Measurements from ENCODE around the gene THOC5.

Gene THOC5

GRCh38 chr22:29484642-29485041, 68.9 kb downstream of the THOC5 start (continued):
- TF ChIP-seq ZNF501 (tag by site-specific recombination; IDR thresholded peaks at IDR 0.05) (no peak), OSR2 (tag by site-specific recombination; IDR thresholded peaks at IDR 0.05) (no peak), ZNF221 (tag by site-specific recombination; IDR thresholded peaks at IDR 0.05; ENCODE audit: borderline replicate concordance) (no peak), ZEB2 (tag by site-specific recombination; IDR thresholded peaks at IDR 0.05) (no peak)
- TF ChIP-seq, protein P1, sequence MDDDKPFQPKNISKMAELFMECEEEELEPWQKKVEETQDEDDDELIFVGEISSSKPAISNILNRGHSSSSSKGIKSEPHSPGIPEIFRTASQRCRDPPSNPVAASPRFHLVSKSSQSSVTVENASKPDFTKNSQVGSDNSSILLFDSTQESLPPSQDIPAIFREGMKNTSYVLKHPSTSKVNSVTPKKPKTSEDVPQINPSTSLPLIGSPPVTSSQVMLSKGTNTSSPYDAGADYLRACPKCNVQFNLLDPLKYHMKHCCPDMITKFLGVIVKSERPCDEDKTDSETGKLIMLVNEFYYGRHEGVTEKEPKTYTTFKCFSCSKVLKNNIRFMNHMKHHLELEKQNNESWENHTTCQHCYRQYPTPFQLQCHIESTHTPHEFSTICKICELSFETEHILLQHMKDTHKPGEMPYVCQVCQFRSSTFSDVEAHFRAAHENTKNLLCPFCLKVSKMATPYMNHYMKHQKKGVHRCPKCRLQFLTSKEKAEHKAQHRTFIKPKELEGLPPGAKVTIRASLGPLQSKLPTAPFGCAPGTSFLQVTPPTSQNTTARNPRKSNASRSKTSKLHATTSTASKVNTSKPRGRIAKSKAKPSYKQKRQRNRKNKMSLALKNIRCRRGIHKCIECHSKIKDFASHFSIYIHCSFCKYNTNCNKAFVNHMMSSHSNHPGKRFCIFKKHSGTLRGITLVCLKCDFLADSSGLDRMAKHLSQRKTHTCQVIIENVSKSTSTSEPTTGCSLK (tag by site-specific recombination; IDR thresholded peaks at IDR 0.05): no peak

GRCh38 chr22:29483254-29483653, 70.3 kb downstream of the THOC5 start:
- CTCF ChIA-PET: interaction anchor here (2.4 kb wide), 1 partner anchor 13 kb away, joined by 10 read pairs; no protein-coding TSS in a partner anchor
- POLR2A ChIA-PET: interaction anchor here (0.7 to 1.1 kb wide), 3 partner anchors 55 to 832 kb away, joined by 3 to 4 read pairs (median 3); partner anchors contain the start of gene THOC5

More at GRCh38 chr22:29483254-29483653, 70.3 kb downstream of the THOC5 start:
- Histone ChIP-seq H3K4me1 (ENCODE audit: control insufficient read depth, insufficient read depth, low read length) (no peaks in the 10 kb centered on the region), H3K36me3 (ENCODE audit: control insufficient read depth in 2 of 2, insufficient read depth in 1 of 2, low read length in 2 of 2) (no peaks in the 10 kb centered on the region), H3K27ac (ENCODE audit: extremely low read depth, low read depth, low read length) (no peak overlapping the region), H3K9me3 (ENCODE audit: control insufficient read depth, insufficient read depth, low read depth, low read length) (no peaks in the 10 kb centered on the region), H3K4me3 (ENCODE audit: low read depth, low read length) (no peak overlapping the region)
- TF ChIP-seq ZNF280D (tag by site-specific recombination; IDR thresholded peaks at IDR 0.05): no peak
- no peak for TF ChIP-seq YY2 (tag by site-specific recombination; IDR thresholded peaks at IDR 0.05)
- TF ChIP-seq KLF10 (tag by site-specific recombination; IDR thresholded peaks at IDR 0.05): no peak
- TF ChIP-seq ZBTB1 (tag by site-specific recombination; IDR thresholded peaks at IDR 0.05): no peak
- no peak for TF ChIP-seq ZNF146 (tag by site-specific recombination; IDR thresholded peaks at IDR 0.05)
- TF ChIP-seq, protein P2, sequence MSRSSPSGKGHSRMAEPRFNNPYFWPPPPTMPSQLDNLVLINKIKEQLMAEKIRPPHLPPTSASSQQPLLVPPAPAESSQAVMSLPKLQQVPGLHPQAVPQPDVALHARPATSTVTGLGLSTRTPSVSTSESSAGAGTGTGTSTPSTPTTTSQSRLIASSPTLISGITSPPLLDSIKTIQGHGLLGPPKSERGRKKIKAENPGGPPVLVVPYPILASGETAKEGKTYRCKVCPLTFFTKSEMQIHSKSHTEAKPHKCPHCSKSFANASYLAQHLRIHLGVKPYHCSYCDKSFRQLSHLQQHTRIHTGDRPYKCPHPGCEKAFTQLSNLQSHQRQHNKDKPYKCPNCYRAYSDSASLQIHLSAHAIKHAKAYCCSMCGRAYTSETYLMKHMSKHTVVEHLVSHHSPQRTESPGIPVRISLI (tag by site-specific recombination; IDR thresholded peaks at IDR 0.05): no peak
- TF ChIP-seq, protein P3, sequence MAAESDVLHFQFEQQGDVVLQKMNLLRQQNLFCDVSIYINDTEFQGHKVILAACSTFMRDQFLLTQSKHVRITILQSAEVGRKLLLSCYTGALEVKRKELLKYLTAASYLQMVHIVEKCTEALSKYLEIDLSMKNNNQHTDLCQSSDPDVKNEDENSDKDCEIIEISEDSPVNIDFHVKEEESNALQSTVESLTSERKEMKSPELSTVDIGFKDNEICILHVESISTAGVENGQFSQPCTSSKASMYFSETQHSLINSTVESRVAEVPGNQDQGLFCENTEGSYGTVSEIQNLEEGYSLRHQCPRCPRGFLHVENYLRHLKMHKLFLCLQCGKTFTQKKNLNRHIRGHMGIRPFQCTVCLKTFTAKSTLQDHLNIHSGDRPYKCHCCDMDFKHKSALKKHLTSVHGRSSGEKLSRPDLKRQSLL (tag by site-specific recombination; IDR thresholded peaks at IDR 0.05): no peak
- TF ChIP-seq ZNF175 (tag by site-specific recombination; IDR thresholded peaks at IDR 0.05): no peak
- no peak for TF ChIP-seq ZNF600 (tag by site-specific recombination; IDR thresholded peaks at IDR 0.05)
- TF ChIP-seq, protein P4, sequence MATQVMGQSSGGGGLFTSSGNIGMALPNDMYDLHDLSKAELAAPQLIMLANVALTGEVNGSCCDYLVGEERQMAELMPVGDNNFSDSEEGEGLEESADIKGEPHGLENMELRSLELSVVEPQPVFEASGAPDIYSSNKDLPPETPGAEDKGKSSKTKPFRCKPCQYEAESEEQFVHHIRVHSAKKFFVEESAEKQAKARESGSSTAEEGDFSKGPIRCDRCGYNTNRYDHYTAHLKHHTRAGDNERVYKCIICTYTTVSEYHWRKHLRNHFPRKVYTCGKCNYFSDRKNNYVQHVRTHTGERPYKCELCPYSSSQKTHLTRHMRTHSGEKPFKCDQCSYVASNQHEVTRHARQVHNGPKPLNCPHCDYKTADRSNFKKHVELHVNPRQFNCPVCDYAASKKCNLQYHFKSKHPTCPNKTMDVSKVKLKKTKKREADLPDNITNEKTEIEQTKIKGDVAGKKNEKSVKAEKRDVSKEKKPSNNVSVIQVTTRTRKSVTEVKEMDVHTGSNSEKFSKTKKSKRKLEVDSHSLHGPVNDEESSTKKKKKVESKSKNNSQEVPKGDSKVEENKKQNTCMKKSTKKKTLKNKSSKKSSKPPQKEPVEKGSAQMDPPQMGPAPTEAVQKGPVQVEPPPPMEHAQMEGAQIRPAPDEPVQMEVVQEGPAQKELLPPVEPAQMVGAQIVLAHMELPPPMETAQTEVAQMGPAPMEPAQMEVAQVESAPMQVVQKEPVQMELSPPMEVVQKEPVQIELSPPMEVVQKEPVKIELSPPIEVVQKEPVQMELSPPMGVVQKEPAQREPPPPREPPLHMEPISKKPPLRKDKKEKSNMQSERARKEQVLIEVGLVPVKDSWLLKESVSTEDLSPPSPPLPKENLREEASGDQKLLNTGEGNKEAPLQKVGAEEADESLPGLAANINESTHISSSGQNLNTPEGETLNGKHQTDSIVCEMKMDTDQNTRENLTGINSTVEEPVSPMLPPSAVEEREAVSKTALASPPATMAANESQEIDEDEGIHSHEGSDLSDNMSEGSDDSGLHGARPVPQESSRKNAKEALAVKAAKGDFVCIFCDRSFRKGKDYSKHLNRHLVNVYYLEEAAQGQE (tag by site-specific recombination; IDR thresholded peaks at IDR 0.05): no peak
- TF ChIP-seq ZSCAN23 (tag by site-specific recombination; IDR thresholded peaks at IDR 0.05): no peak
- no peak for TF ChIP-seq ZNF701 (tag by site-specific recombination; IDR thresholded peaks at IDR 0.05)
- no peak for TF ChIP-seq ZNF776 (tag by site-specific recombination; IDR thresholded peaks at IDR 0.05; ENCODE audit: borderline replicate concordance)
- TF ChIP-seq, protein P5, sequence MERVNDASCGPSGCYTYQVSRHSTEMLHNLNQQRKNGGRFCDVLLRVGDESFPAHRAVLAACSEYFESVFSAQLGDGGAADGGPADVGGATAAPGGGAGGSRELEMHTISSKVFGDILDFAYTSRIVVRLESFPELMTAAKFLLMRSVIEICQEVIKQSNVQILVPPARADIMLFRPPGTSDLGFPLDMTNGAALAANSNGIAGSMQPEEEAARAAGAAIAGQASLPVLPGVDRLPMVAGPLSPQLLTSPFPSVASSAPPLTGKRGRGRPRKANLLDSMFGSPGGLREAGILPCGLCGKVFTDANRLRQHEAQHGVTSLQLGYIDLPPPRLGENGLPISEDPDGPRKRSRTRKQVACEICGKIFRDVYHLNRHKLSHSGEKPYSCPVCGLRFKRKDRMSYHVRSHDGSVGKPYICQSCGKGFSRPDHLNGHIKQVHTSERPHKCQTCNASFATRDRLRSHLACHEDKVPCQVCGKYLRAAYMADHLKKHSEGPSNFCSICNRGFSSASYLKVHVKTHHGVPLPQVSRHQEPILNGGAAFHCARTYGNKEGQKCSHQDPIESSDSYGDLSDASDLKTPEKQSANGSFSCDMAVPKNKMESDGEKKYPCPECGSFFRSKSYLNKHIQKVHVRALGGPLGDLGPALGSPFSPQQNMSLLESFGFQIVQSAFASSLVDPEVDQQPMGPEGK (tag by site-specific recombination; IDR thresholded peaks at IDR 0.05): no peak
- no peak for TF ChIP-seq ZNF658 (tag by site-specific recombination; IDR thresholded peaks at IDR 0.05)
- no peak for TF ChIP-seq ZNF530 (tag by site-specific recombination; IDR thresholded peaks at IDR 0.05; ENCODE audit: low read depth)
- TF ChIP-seq CTCF (tag by site-specific recombination; IDR thresholded peaks at IDR 0.05): no peak

Data from HEK293 (cell line).